Neuron (in vitro differentiated cells): ENCODE results near the gene MVP.
A peak's percentile ranks its signal among the peaks of the same experiment; 100 is the strongest.

ENCODE experiments used
- H2AFZ ChIP-seq: one replicate; pipeline ENCODE4 v1.6.1; 2013; ENCODE audit warnings: low read depth, mild to moderate bottlenecking, inconsistent platforms, low read length, moderate library complexity
- H3K27me3 ChIP-seq: one replicate; pipeline ENCODE4 v1.6.1; 2013; ENCODE audit warnings: low read length; ENCODE audit not compliant: insufficient read depth
- H3K36me3 ChIP-seq: one replicate; pipeline ENCODE4 v1.6.1; 2013; ENCODE audit warnings: low read length; ENCODE audit not compliant: insufficient read depth
- H3K4me1 ChIP-seq: one replicate; pipeline ENCODE4 v1.6.1; 2013; ENCODE audit warnings: low read length; ENCODE audit not compliant: insufficient read depth
- H3K4me3 ChIP-seq: 2 replicates; pipeline ENCODE4 v1.5.1; 2013; ENCODE audit warnings: mild to moderate bottlenecking, low read length, moderate library complexity
- H3K9me3 ChIP-seq: one replicate; pipeline ENCODE4 v1.6.1; 2013; ENCODE audit warnings: low read length

The MVP gene

DNA sequence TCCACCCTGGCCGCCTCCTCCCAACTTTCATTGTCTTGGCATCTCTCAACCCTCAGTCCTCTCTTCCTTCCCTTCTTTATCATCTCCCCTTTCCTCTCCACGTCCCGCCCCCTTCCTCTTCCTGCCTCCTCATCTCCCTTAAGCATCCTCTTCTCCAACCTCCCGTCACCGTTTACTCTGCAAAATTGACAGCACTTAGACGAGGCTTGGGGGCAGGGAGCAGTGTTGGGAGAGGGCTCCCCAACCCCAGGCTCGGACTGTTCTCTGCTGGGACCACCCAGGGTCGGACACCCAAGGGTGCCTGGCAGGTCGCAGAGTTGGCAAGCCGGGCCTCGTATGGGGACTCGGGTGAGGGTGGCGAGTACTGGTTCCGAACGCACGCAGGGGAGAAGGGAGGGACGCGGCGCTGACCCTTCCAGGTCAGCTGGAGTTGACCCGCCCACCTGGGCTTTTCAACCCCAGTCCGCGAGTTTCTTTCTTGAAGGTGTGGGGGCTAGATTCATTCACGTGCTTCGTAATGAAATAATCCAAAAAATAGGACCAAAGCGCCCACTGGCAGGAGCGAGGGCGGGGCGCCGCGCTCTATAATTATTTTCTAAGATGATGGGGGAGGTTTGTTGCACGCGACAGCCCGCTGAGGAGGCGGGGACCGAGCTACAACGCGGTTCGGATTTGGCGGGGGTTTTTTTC, 5.1 kb upstream of the MVP start:
- Histone ChIP-seq H3K9me3 (no peaks in the 10 kb centered on the region), H3K36me3 (peaks cover 26% of the 10 kb centered on the region), H3K4me3 (peak overlapping the region; percentile 16), H2AFZ (no peak overlapping the region), H3K4me1 (peaks cover 47% of the 10 kb centered on the region), H3K27me3 (no peaks in the 10 kb centered on the region)

DNA sequence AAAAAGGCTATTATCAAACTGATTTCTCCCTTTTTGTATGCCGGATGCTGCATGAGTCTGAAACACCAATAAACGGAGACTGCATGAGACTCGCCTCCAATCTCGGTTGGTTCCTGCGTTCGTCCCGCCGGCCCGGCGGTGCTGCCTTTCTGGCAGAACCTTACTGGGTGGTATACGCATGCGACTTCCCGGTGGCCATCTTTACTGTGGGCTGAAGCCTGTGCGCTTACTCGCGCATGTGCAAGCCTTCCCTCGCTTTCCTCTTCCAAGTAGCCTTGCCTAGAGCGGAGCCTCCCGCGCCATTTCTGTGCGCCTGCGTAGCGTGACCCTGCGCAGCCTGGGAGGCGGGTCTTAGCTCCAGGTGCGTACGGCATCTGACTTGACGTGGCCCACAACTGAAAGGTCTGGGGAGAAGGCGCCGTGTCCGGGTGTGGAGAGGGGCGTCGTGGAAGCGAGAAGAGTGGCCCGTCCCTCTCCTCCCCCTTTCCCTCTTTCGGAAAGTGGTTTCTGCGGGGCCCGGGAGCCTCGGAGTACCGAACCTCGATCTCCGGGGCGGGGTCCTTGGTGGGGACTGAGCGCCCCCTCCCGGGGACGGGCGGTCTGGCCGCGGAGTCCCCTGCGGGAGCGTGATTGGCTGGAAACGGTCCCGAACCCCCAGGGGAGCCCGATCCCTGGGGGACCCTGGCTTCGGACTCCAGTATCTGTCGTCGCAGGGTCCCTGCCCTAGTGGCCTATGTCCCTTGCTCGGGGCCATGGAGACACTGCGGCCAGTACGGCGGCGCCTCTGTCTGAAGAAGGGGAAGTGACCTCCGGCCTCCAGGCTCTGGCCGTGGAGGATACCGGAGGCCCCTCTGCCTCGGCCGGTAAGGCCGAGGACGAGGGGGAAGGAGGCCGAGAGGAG, 4.2 kb upstream of the MVP start, which contains the start of gene PAGR1:
PAGR1 (plus strand) TSS at position 360 of the 901 bp plus-strand sequence; CDS start at position 734, 374 bp downstream.
- peak within 1 kb of the TSS; percentile 67 for H3K4me3 ChIP-seq
- no peaks in the 10 kb centered on the region for H3K27me3 ChIP-seq
- peaks cover 39% of the 10 kb centered on the region for H3K4me1 ChIP-seq
- H3K36me3 ChIP-seq: peaks cover 24% of the 10 kb centered on the region
- H3K9me3 ChIP-seq: no peaks in the 10 kb centered on the region
- peak within 1 kb of the TSS; percentile 7 for H2AFZ ChIP-seq

DNA sequence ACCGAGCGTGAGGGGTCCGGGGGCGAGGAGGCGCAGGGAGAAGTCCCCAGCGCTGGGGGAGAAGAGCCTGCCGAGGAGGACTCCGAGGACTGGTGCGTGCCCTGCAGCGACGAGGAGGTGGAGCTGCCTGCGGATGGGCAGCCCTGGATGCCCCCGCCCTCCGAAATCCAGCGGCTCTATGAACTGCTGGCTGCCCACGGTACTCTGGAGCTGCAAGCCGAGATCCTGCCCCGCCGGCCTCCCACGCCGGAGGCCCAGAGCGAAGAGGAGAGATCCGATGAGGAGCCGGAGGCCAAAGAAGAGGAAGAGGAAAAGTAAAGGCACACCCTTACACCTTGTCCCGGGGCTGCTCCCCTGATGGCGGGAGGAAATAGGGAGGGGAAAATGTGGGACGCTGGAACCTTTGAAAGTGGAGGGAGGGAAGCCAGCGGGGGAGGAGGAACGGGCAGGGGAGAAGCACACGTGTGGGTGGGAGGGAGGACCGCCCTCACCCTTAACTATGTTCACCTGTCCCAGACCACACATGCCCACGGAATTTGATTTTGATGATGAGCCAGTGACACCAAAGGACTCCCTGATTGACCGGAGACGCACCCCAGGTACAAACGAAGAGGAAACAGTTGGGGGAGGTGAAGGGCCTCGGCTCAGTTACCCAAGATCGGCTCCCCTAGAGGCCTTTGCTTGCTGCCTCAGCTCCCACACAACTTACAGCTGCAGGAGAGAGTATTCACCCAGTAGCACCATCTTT, 3.4 kb upstream of the MVP start:
- Histone ChIP-seq H3K36me3 (peaks cover 24% of the 10 kb centered on the region), H3K4me3 (peak overlapping the region; percentile 67), H3K9me3 (no peaks in the 10 kb centered on the region), H3K4me1 (peaks cover 33% of the 10 kb centered on the region), H2AFZ (peak overlapping the region; percentile 7), H3K27me3 (no peaks in the 10 kb centered on the region)

DNA sequence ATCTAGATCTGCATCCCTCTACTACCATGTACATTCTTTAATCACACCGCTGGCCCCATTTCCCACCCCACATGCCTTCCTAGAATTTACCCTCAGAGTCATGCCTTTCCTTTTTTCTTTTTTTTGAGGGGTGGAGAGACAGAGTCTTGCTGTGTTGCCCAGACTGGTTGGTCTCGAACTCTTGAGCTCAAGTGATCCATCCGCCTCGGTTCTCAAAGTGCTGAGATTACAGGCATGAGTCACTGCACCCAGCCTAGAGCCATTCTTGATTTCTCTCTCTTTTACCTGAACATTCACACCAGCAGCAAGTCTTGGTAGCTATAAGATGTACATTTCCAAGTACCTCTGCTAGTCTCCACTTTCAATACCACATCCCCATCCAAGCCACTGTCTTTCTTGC, 2.2 kb upstream of the MVP start:
- peaks cover 33% of the 10 kb centered on the region for H3K4me1 ChIP-seq
- peaks cover 24% of the 10 kb centered on the region for H3K36me3 ChIP-seq
- H2AFZ ChIP-seq: no peak overlapping the region
- no peak overlapping the region for H3K4me3 ChIP-seq
- no peaks in the 10 kb centered on the region for H3K27me3 ChIP-seq
- no peaks in the 10 kb centered on the region for H3K9me3 ChIP-seq

DNA sequence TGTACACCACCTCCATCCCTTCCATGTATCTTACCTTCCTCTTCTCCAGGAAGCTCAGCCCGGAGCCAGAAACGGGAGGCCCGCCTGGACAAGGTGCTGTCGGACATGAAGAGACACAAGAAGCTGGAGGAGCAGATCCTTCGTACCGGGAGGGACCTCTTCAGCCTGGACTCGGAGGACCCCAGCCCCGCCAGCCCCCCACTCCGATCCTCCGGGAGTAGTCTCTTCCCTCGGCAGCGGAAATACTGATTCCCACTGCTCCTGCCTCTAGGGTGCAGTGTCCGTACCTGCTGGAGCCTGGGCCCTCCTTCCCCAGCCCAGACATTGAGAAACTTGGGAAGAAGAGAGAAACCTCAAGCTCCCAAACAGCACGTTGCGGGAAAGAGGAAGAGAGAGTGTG, 756 bp upstream of the MVP start:
- Histone ChIP-seq H2AFZ (no peak overlapping the region), H3K9me3 (no peaks in the 10 kb centered on the region), H3K36me3 (peaks cover 24% of the 10 kb centered on the region), H3K4me3 (no peak overlapping the region), H3K27me3 (no peaks in the 10 kb centered on the region), H3K4me1 (peaks cover 19% of the 10 kb centered on the region)

DNA sequence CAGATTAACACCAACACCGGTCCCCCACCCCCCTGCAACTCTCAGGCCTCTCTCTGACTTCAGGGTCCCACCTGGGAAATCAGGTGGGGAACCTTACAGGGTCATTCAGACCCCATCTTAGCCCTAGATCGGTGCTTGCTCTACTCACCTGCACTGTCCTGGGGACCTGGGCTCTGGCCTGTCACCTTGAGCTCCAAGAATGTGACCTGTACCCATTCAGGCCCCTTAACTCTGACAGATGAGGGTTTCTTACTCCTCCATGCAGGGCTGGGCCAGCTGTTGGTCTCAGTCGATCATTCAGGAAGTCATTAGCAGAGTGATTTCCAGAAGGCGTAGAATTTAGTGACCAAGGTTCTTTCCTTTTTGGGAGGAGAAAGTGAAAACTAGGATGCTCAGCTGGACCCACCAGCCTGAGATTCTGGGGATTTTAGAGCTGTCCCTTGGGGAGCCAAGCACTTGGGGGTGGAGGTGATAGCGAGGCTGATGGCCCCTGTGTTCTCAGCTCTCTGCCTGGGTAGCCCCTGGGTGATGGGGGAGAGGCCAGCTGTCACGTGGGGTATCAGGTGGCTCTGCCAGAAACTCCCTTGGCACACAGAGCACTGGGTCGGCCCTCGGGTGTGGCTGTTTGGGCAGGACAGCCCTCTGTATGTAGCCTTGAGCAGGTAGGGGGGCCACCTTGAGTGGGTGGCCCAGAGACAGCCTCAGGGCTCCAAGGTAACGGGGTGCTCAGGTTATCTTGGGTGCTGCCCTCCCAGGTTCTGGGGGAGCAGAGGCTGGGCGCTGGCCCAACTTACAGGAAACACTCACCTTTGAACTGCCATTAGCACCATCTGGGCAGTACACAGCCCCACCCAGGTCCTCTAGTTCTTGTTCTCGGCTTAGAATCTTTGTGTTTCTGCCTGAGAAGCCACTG, 724 bp downstream of the MVP start:
- peak overlapping the region; percentile 33 for H3K4me3 ChIP-seq
- H2AFZ ChIP-seq: no peak overlapping the region
- peaks cover 24% of the 10 kb centered on the region for H3K36me3 ChIP-seq
- H3K4me1 ChIP-seq: peaks cover 7% of the 10 kb centered on the region
- no peaks in the 10 kb centered on the region for H3K9me3 ChIP-seq
- no peaks in the 10 kb centered on the region for H3K27me3 ChIP-seq

DNA sequence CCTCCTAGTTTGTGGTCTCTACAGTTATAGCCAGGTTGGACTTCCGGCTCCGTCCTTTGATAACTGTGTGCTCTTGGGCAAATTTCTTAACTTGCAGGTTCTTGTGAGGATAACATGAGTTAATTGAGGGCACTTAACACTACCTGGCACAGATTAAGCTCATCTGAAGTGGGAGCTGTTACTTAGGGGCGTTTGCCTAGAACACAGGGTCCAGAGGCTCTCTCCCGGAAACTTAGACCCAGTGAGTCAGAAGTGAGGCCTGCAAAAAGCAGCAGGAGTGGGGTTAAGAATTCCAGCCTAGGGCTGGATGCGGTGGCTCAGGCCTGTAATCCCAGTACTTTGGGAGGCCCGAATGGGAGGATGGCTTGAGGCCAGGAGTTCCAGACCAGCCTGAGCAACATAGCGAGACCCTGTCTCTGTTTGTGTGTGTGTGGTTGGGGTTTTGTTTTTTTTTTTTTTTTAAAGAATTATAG, 1.4 kb downstream of the MVP start:
- Histone ChIP-seq H2AFZ (no peak overlapping the region), H3K36me3 (peaks cover 24% of the 10 kb centered on the region), H3K27me3 (no peaks in the 10 kb centered on the region), H3K9me3 (no peaks in the 10 kb centered on the region), H3K4me1 (peaks cover 6% of the 10 kb centered on the region), H3K4me3 (no peak overlapping the region)

DNA sequence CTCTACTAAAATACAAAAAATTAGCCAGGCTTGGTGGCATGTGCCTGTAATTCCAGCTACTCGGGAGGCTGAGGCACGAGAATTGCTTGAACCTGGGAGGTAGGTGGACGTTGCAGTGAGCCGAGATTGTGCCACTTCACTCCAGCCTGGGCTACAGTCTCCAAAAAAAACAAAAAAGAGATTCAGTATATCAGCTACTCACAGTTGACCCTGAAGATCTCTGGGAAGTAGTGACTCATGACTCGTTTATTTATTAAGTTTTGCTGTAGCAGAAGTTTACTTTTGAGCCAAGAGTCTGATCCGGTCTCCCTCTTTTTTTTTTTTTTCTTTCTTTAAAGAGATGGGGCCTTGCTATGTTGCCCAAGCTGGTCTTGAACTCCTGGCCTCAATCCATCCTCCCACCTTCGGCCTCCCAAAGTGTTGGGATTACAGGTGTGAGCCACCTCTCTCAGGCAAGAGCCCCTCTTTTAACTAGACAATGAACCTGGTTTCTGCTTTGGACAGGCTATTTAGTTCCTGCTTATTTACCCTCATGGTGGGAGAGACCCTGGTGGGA, 4.4 kb downstream of the MVP start:
- Histone ChIP-seq H3K4me1 (no peaks in the 10 kb centered on the region), H3K27me3 (no peaks in the 10 kb centered on the region)

DNA sequence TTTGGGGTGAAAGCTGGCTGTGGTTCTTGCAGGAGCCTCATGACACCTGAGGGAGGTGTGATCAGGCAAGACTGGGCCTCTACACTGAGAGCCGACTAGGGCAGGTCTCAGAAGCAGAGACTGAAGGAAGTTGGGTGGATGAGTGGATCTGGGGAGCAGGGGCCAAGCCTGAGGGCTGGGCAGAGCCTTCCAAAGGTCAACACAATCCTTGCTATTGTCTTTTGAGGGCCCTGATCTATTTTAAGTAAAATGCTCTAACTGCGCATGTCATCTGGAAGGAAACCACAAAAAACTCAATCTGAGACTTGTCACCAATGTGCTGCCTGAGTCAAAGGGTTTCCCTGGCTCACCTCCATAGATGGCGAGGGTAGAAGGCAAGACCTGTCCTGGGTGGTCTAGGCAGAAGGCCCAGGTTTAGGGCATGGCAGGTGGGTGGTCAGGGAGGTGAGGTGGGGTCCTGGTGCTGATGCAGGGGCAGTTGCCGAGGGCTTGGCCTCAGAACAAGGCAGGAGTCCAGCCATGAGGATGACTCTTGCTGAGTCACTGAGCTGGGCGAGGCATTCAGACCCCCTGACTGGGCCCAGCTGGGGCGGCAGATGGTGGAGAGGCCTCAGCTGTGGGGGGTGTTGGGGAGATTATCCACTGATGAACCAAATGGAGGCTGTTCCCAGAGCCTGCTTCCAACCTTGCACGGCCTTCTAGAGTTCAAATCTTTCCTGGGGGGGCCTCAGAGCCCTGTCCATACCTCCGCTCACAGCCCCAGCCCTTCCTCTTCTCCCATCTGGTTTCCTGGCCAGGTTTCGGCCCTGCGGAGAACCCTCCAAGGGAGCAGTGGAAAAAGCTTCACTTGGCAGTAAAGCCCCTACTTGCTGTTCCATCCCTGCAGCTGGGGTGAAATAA, 5.1 kb downstream of the MVP start:
- Histone ChIP-seq H3K9me3 (no peaks in the 10 kb centered on the region), H3K36me3 (no peaks in the 10 kb centered on the region), H3K27me3 (no peaks in the 10 kb centered on the region), H3K4me3 (no peak overlapping the region), H2AFZ (no peak overlapping the region), H3K4me1 (no peaks in the 10 kb centered on the region)

More for the DNA sequence above, 4.4 kb downstream of the MVP start:
- Histone ChIP-seq H2AFZ (no peak overlapping the region), H3K36me3 (peaks cover 6% of the 10 kb centered on the region), H3K9me3 (no peaks in the 10 kb centered on the region), H3K4me3 (no peak overlapping the region)

DNA sequence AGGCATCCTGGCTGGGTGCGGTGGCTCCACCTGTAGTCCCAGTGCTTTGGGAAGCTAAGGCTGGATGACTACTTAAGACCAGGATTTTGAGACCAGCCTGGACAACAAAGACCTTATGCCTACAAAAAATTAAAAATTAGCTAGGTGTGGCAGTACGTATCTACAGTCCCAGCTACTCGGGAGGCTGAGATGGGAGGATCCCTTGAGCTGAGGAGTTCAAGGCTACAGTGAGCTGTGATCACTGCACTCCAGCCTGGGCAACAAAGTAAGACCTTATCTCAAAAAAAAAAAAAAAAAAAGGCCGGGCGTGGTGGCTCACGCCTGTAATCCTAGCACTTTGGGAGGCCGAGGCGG, 6.1 kb downstream of the MVP start:
- no peaks in the 10 kb centered on the region for H3K27me3 ChIP-seq
- H3K4me3 ChIP-seq: no peak overlapping the region
- H2AFZ ChIP-seq: no peak overlapping the region
- no peaks in the 10 kb centered on the region for H3K36me3 ChIP-seq
- H3K4me1 ChIP-seq: no peaks in the 10 kb centered on the region
- no peaks in the 10 kb centered on the region for H3K9me3 ChIP-seq

DNA sequence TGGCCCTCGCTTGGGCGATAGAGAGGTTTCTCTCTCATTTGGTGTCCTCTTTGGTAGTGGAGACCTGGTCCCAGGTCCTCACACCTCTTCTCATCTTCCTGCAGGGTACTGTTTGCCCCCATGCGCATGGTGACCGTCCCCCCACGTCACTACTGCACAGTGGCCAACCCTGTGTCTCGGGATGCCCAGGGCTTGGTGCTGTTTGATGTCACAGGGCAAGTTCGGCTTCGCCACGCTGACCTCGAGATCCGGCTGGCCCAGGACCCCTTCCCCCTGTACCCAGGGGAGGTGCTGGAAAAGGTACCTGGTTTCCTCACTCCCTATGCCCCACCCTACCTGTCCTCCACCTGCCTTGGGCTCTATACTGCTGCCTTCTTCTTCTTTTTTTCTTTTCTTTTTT, 10.5 kb downstream of the MVP start:
- Histone ChIP-seq H2AFZ (no peak overlapping the region), H3K27me3 (no peaks in the 10 kb centered on the region), H3K9me3 (no peaks in the 10 kb centered on the region), H3K36me3 (no peaks in the 10 kb centered on the region), H3K4me1 (no peaks in the 10 kb centered on the region), H3K4me3 (no peak overlapping the region)
